SU-DHL-6 (cell line): ENCODE data around the gene TMEM95.
A peak's percentile ranks its signal among the peaks of the same experiment; 100 is the strongest.

Experiments
- H2AFZ ChIP-seq: fragments of 200-600 bp; sonication (generic); 2 replicates; pipeline ENCODE4 v1.6.1; 2014; ENCODE audit warnings: low read depth, mild to moderate bottlenecking, moderate library complexity, mixed read lengths, antibody characterized with exemption, low read length; ENCODE audit not compliant: severe bottlenecking
- H3F3A ChIP-seq: fragments of 200-600 bp; shearing (Covaris generic); 2 replicates; pipeline ENCODE4 v1.6.0; 2016; ENCODE audit warnings: antibody characterized with exemption, mild to moderate bottlenecking; ENCODE audit not compliant: insufficient read depth
- H3K27ac ChIP-seq: fragments of 200-600 bp; sonication (generic); 2 replicates; pipeline ENCODE4 v1.5.1; 2016; ENCODE audit warnings: low read depth, mild to moderate bottlenecking, low read length, moderate library complexity, mixed read lengths
- H3K27me3 ChIP-seq: fragments of 200-600 bp; sonication (generic), shearing (Covaris generic); 2 replicates; pipeline ENCODE4 v1.6.0; 2014; ENCODE audit warnings: mild to moderate bottlenecking, low read length
- H3K36me3 ChIP-seq: fragments of 200-600 bp; sonication (generic); 2 replicates; pipeline ENCODE4 v1.6.1; 2014; ENCODE audit warnings: mild to moderate bottlenecking, low read length, mixed read lengths
- H3K4me2 ChIP-seq: fragments of 300-600, 200-600 bp; shearing (Covaris generic), sonication (generic); 2 replicates; pipeline ENCODE4 v1.6.0; 2014; ENCODE audit warnings: low read length, low read depth, mild to moderate bottlenecking; ENCODE audit not compliant: poor library complexity, severe bottlenecking
- H3K4me3 ChIP-seq: fragments of 200-600 bp; sonication (generic); 2 replicates; pipeline ENCODE4 v1.5.1; 2014; ENCODE audit warnings: antibody characterized with exemption, low read length, mild to moderate bottlenecking, mixed read lengths; ENCODE audit not compliant: insufficient read depth, poor library complexity, severe bottlenecking
- H3K79me2 ChIP-seq: fragments of 200-600 bp; sonication (generic); 2 replicates; pipeline ENCODE4 v1.6.1; 2014; ENCODE audit warnings: mild to moderate bottlenecking, low read length, moderate library complexity; ENCODE audit not compliant: insufficient read depth
- H3K9ac ChIP-seq: fragments of 200-600 bp; sonication (generic); 2 replicates; pipeline ENCODE4 v1.7.0; 2014; ENCODE audit warnings: mild to moderate bottlenecking, low read length
- H3K9me2 ChIP-seq: fragments of 200-600 bp; sonication (generic); replicated peaks from 2 replicates; pipeline ENCODE4 v1.6.1; 2014; ENCODE audit warnings: low read length; ENCODE audit not compliant: insufficient read depth
- H3K9me3 ChIP-seq: fragments of 200-600 bp; sonication (generic); 2 replicates; pipeline ENCODE4 v1.6.1; 2014; ENCODE audit warnings: low read length, mixed read lengths; ENCODE audit not compliant: insufficient read depth
- H4K20me1 ChIP-seq: fragments of 200-600 bp; sonication (generic); 2 replicates; pipeline ENCODE4 v1.6.1; 2014; ENCODE audit warnings: low read depth, mild to moderate bottlenecking, antibody characterized with exemption, low read length, moderate library complexity, mixed read lengths
- EZH2phosphoT487 ChIP-seq: fragments of 200-600 bp; sonication (generic), shearing (Covaris generic); conservative IDR thresholded peaks from 2 replicates; pipeline ENCODE4 v1.6.1; 2018; ENCODE audit warnings: mild to moderate bottlenecking, antibody characterized with exemption, low read length, moderate library complexity, mixed read lengths
- TF ChIP-seq, protein P1 (sequence below): fragments of 200-600 bp; sonication (generic); IDR thresholded peaks from one replicate; pipeline ENCODE4 v1.5.1; 2017; ENCODE audit warnings: antibody characterized with exemption, mild to moderate bottlenecking, low read length, moderate library complexity; ENCODE audit not compliant: insufficient read depth, poor library complexity, severe bottlenecking

TMEM95 gene

DNA sequence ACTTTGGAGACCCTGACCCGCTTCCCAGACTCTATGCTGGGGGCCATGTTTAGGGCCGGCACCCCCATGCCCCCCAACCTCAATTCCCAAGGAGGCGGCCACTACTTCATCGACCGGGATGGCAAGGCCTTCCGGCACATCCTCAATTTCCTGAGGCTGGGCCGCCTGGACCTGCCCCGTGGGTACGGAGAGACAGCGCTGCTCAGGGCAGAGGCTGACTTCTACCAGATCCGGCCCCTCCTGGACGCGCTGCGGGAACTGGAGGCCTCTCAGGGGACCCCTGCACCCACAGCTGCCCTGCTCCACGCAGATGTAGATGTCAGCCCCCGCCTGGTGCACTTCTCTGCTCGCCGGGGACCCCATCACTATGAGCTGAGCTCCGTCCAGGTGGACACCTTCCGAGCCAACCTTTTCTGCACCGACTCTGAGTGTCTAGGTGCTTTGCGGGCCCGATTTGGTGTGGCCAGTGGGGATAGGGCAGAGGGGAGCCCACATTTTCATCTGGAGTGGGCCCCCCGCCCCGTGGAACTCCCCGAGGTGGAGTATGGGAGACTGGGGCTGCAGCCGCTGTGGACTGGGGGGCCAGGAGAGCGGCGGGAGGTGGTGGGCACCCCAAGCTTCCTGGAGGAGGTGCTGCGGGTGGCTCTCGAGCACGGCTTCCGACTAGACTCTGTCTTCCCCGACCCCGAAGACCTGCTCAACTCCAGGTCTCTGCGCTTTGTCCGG is 1.9 kb upstream of the TMEM95 start:
- H3K79me2 ChIP-seq: no peaks in the 10 kb centered on the region
- no peaks in the 10 kb centered on the region for H3K9me2 ChIP-seq
- H3K9me3 ChIP-seq: no peaks in the 10 kb centered on the region
- H4K20me1 ChIP-seq: no peaks in the 10 kb centered on the region
- no peak overlapping the region for H3K4me3 ChIP-seq
- no peak overlapping the region for H3K9ac ChIP-seq
- no peaks in the 10 kb centered on the region for H3K27me3 ChIP-seq
- peak overlapping the region; percentile 71 for H3K4me2 ChIP-seq
- peaks cover 13% of the 10 kb centered on the region for H3F3A ChIP-seq
- H2AFZ ChIP-seq: no peak overlapping the region
- TF ChIP-seq, protein P1, sequence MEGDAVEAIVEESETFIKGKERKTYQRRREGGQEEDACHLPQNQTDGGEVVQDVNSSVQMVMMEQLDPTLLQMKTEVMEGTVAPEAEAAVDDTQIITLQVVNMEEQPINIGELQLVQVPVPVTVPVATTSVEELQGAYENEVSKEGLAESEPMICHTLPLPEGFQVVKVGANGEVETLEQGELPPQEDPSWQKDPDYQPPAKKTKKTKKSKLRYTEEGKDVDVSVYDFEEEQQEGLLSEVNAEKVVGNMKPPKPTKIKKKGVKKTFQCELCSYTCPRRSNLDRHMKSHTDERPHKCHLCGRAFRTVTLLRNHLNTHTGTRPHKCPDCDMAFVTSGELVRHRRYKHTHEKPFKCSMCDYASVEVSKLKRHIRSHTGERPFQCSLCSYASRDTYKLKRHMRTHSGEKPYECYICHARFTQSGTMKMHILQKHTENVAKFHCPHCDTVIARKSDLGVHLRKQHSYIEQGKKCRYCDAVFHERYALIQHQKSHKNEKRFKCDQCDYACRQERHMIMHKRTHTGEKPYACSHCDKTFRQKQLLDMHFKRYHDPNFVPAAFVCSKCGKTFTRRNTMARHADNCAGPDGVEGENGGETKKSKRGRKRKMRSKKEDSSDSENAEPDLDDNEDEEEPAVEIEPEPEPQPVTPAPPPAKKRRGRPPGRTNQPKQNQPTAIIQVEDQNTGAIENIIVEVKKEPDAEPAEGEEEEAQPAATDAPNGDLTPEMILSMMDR: no peak
- TF ChIP-seq EZH2phosphoT487: no peak
- no peaks in the 10 kb centered on the region for H3K36me3 ChIP-seq
- no peak overlapping the region for H3K27ac ChIP-seq

DNA sequence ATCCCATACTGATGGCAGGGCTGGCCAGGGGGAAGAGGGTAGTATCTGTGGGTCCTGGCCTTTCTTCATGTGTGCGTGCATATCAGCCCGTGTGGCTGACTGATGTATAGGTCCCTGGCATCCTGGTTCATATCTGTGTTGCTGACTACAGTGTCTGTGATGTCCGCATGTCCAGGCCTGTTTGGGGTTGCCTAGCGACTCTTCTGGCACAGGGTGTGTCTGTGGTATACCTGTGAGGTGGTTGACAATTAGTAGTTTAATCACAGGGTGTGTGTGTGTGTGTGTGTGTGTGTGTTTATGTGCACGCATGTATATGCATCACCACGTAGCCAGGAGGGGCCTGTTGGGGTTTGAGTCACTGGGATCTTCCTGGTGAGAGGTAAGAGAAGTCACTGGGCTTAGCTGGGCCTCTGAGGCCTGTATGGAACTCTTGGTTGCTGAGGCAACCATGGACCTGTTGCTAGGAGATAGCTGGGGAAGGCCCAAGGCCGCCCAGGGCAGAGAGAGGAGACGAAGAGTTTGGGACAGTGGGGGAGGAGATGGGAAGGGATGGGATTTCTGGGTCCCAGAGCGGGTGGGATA is 603 bp upstream of the TMEM95 start:
- Histone ChIP-seq H3K9ac (no peak overlapping the region), H3F3A (peaks cover 13% of the 10 kb centered on the region), H3K27me3 (no peaks in the 10 kb centered on the region), H3K9me2 (no peaks in the 10 kb centered on the region), H2AFZ (no peak overlapping the region), H4K20me1 (no peaks in the 10 kb centered on the region), H3K27ac (no peak overlapping the region), H3K36me3 (no peaks in the 10 kb centered on the region), H3K9me3 (no peaks in the 10 kb centered on the region), H3K4me3 (no peak overlapping the region), H3K79me2 (no peaks in the 10 kb centered on the region), H3K4me2 (no peak overlapping the region)
- TF ChIP-seq, protein P1: no peak
- no peak for TF ChIP-seq EZH2phosphoT487

DNA sequence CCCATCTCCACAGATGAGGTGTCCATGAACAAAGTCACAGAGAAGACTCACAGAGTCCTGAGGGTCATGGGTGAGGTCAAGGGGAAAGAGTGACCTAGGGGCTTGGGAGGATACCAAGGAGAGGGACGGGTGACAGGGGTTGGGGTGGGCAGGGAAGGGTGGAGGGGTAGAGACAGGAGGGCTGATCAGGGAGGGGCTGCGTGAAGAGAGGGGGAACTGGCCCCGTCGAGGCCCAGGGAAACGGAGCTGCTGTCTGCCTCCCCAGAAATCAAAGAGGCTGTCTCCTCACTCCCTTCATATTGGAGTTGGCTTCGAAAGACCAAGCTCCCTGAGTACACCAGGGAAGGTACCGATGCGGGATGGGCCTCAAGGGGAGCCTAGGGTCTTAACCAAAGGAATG is 617 bp downstream of the TMEM95 start:
- no peaks in the 10 kb centered on the region for H3K9me3 ChIP-seq
- H4K20me1 ChIP-seq: no peaks in the 10 kb centered on the region
- no peaks in the 10 kb centered on the region for H3K79me2 ChIP-seq
- no peak overlapping the region for H3K9ac ChIP-seq
- no peak overlapping the region for H3K4me2 ChIP-seq
- TF ChIP-seq, protein P1: no peak
- TF ChIP-seq EZH2phosphoT487: no peak
- peaks cover 7% of the 10 kb centered on the region; the same call in 1 of the 2 replicates for H3F3A ChIP-seq
- H3K9me2 ChIP-seq: no peaks in the 10 kb centered on the region
- no peaks in the 10 kb centered on the region for H3K27me3 ChIP-seq
- no peak overlapping the region for H2AFZ ChIP-seq
- no peaks in the 10 kb centered on the region for H3K36me3 ChIP-seq
- no peak overlapping the region for H3K4me3 ChIP-seq
- H3K27ac ChIP-seq: no peak overlapping the region
